ENCODE results near the gene FNIP2.
"Not testable (repeated sequence)": the region's sequence is repeated elsewhere in the genome, so short reads cannot be mapped to it uniquely, and the experiment has no call there.

Gene FNIP2

GRCh38 chr4:158729716-158730559 lies 38.9 kb upstream of the FNIP2 start:
- DNase-seq (ENCODE audit: low read depth, low spot score): peak; percentile 20
- no peaks in the 10 kb centered on the region for H3K27me3 ChIP-seq (ENCODE audit: insufficient read depth, insufficient read length)
- no peak for TF ChIP-seq YY1 (IDR thresholded peaks at IDR 0.05; ENCODE audit: insufficient read depth, insufficient read length)
- no peak for TF ChIP-seq SUZ12 (IDR thresholded peaks at IDR 0.05; ENCODE audit: extremely low read depth, insufficient read depth, insufficient read length)
- no peak for TF ChIP-seq ZNF274 (IDR thresholded peaks at IDR 0.05; ENCODE audit: low read depth, low read length)

GRCh38 chr4:158738866-158739265 lies 30.0 kb upstream of the FNIP2 start:
- TF ChIP-seq ZNF274 (IDR thresholded peaks at IDR 0.05; ENCODE audit: low read depth, low read length): no peak
- no peak for TF ChIP-seq SUZ12 (IDR thresholded peaks at IDR 0.05; ENCODE audit: extremely low read depth, insufficient read depth, insufficient read length)
- no peak for TF ChIP-seq YY1 (IDR thresholded peaks at IDR 0.05; ENCODE audit: insufficient read depth, insufficient read length)
- H3K4me3 ChIP-seq (ENCODE audit: insufficient read length, low read depth): no peak overlapping the region

More at GRCh38 chr4:158729716-158730559, 38.9 kb upstream of the FNIP2 start:
- Histone ChIP-seq H3K4me1 (ENCODE audit: insufficient read depth, insufficient read length) (no peaks in the 10 kb centered on the region), H3K4me3 (ENCODE audit: insufficient read length, low read depth) (no peak overlapping the region), H3K9me3 (ENCODE audit: insufficient read depth, low read length) (no peaks in the 10 kb centered on the region), H3K36me3 (ENCODE audit: insufficient read depth, insufficient read length, low read length) (no peaks in the 10 kb centered on the region), H3K9ac (ENCODE audit: insufficient read length, low read depth) (no peak overlapping the region)

GRCh38 chr4:158739600-158739999 lies 29.2 kb upstream of the FNIP2 start:
- no peak for DNase-seq (ENCODE audit: low read depth, low spot score)
- Histone ChIP-seq H3K9me3 (ENCODE audit: insufficient read depth, low read length) (no peaks in the 10 kb centered on the region), H3K4me3 (ENCODE audit: insufficient read length, low read depth) (no peak overlapping the region), H3K36me3 (ENCODE audit: insufficient read depth, insufficient read length, low read length) (no peaks in the 10 kb centered on the region), H3K4me1 (ENCODE audit: insufficient read depth, insufficient read length) (no peaks in the 10 kb centered on the region), H3K27me3 (ENCODE audit: insufficient read depth, insufficient read length) (no peaks in the 10 kb centered on the region), H3K9ac (ENCODE audit: insufficient read length, low read depth) (no peak overlapping the region)
- TF ChIP-seq SUZ12 (IDR thresholded peaks at IDR 0.05; ENCODE audit: extremely low read depth, insufficient read depth, insufficient read length) (no peak), YY1 (IDR thresholded peaks at IDR 0.05; ENCODE audit: insufficient read depth, insufficient read length) (no peak), ZNF274 (IDR thresholded peaks at IDR 0.05; ENCODE audit: low read depth, low read length) (no peak)

More at GRCh38 chr4:158738866-158739265, 30.0 kb upstream of the FNIP2 start:
- no peaks in the 10 kb centered on the region for H3K4me1 ChIP-seq (ENCODE audit: insufficient read depth, insufficient read length)
- no peaks in the 10 kb centered on the region for H3K27me3 ChIP-seq (ENCODE audit: insufficient read depth, insufficient read length)
- no peaks in the 10 kb centered on the region for H3K9me3 ChIP-seq (ENCODE audit: insufficient read depth, low read length)
- no peak overlapping the region for H3K9ac ChIP-seq (ENCODE audit: insufficient read length, low read depth)
- DNase-seq (ENCODE audit: low read depth, low spot score): no peak
- no peaks in the 10 kb centered on the region for H3K36me3 ChIP-seq (ENCODE audit: insufficient read depth, insufficient read length, low read length)

GRCh38 chr4:158741326-158742021 lies 27.4 kb upstream of the FNIP2 start:
- H3K9me3 ChIP-seq (ENCODE audit: insufficient read depth, low read length): no peaks in the 10 kb centered on the region
- no peak for DNase-seq (ENCODE audit: low read depth, low spot score)

GRCh38 chr4:158746537-158746936 lies 22.3 kb upstream of the FNIP2 start:
- not testable (repeated sequence) for H3K4me3 ChIP-seq (ENCODE audit: insufficient read length, low read depth); H3K9me3 ChIP-seq (ENCODE audit: insufficient read depth, low read length); H3K27me3 ChIP-seq (ENCODE audit: insufficient read depth, insufficient read length); H3K9ac ChIP-seq (ENCODE audit: insufficient read length, low read depth); H3K4me1 ChIP-seq (ENCODE audit: insufficient read depth, insufficient read length); H3K36me3 ChIP-seq (ENCODE audit: insufficient read depth, insufficient read length, low read length); DNase-seq (ENCODE audit: low read depth, low spot score)

More at GRCh38 chr4:158741326-158742021, 27.4 kb upstream of the FNIP2 start:
- Histone ChIP-seq H3K4me3 (ENCODE audit: insufficient read length, low read depth) (no peak overlapping the region), H3K36me3 (ENCODE audit: insufficient read depth, insufficient read length, low read length) (no peaks in the 10 kb centered on the region), H3K9ac (ENCODE audit: insufficient read length, low read depth) (no peak overlapping the region), H3K4me1 (ENCODE audit: insufficient read depth, insufficient read length) (no peaks in the 10 kb centered on the region), H3K27me3 (ENCODE audit: insufficient read depth, insufficient read length) (no peaks in the 10 kb centered on the region)
- no peak for TF ChIP-seq SUZ12 (IDR thresholded peaks at IDR 0.05; ENCODE audit: extremely low read depth, insufficient read depth, insufficient read length)
- TF ChIP-seq ZNF274 (IDR thresholded peaks at IDR 0.05; ENCODE audit: low read depth, low read length): no peak
- TF ChIP-seq YY1 (IDR thresholded peaks at IDR 0.05; ENCODE audit: insufficient read depth, insufficient read length): no peak

- no peak for DNase-seq (ENCODE audit: low read depth, low spot score)
- H3K4me3 ChIP-seq (ENCODE audit: insufficient read length, low read depth): no peak overlapping the region
- H3K9me3 ChIP-seq (ENCODE audit: insufficient read depth, low read length): no peaks in the 10 kb centered on the region; the same call in 1 of the 2 replicates
- no peaks in the 10 kb centered on the region for H3K27me3 ChIP-seq (ENCODE audit: insufficient read depth, insufficient read length)
- no peaks in the 10 kb centered on the region for H3K36me3 ChIP-seq (ENCODE audit: insufficient read depth, insufficient read length, low read length)
- TF ChIP-seq SUZ12 (IDR thresholded peaks at IDR 0.05; ENCODE audit: extremely low read depth, insufficient read depth, insufficient read length) (no peak), ZNF274 (IDR thresholded peaks at IDR 0.05; ENCODE audit: low read depth, low read length) (no peak), YY1 (IDR thresholded peaks at IDR 0.05; ENCODE audit: insufficient read depth, insufficient read length) (no peak)
- no peaks in the 10 kb centered on the region for H3K4me1 ChIP-seq (ENCODE audit: insufficient read depth, insufficient read length)
- H3K9ac ChIP-seq (ENCODE audit: insufficient read length, low read depth): no peak overlapping the region
Measured at GRCh38 chr4:158750379-158750778, 18.4 kb upstream of the FNIP2 start.
